Uterus (tissue), 2 donors: ENCODE results near the gene SLC38A2.

ENCODE experiments used
- POLR2A ChIP-seq, 2 donors: fragments of 450-650 bp; IDR thresholded peaks; one replicate each; pipeline ENCODE4 v1.6.1; 2016; ENCODE audit warnings: antibody characterized with exemption in 2 of 2, mild to moderate bottlenecking in 1 of 2, moderate library complexity in 1 of 2
- TF ChIP-seq, protein P1 (sequence below), 4 experiments: fragments of 200-600 bp in 2 of 4; fragments of 450-650 bp in 2 of 4; sonication (generic) in 2 of 4; IDR thresholded peaks; one replicate each; pipeline ENCODE4 v1.5.1; 2016 to 2019; ENCODE audit warnings: antibody characterized with exemption in 4 of 4, mild to moderate bottlenecking in 2 of 4, moderate library complexity in 1 of 4

DNA sequence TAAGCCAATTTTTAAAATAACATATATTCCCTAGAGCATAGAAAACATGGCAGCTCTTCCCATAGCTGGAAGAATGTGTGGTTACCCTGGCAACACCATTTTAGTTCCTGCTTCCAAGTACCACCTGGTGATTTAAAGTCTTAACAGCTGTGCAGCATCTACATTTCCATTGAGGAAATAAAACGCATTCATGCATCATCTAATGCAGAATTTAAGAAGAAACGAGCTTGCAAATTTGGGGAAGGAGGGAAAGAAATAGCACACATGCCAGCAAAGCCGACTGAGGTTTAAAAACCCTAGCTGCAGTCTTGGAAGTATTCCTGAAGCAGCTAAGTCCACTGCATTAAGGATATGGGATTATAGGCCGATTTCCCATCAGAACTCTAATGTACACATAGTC lies 22.8 kb upstream of the SLC38A2 start:
- TF ChIP-seq, protein P1, sequence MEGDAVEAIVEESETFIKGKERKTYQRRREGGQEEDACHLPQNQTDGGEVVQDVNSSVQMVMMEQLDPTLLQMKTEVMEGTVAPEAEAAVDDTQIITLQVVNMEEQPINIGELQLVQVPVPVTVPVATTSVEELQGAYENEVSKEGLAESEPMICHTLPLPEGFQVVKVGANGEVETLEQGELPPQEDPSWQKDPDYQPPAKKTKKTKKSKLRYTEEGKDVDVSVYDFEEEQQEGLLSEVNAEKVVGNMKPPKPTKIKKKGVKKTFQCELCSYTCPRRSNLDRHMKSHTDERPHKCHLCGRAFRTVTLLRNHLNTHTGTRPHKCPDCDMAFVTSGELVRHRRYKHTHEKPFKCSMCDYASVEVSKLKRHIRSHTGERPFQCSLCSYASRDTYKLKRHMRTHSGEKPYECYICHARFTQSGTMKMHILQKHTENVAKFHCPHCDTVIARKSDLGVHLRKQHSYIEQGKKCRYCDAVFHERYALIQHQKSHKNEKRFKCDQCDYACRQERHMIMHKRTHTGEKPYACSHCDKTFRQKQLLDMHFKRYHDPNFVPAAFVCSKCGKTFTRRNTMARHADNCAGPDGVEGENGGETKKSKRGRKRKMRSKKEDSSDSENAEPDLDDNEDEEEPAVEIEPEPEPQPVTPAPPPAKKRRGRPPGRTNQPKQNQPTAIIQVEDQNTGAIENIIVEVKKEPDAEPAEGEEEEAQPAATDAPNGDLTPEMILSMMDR (IDR thresholded peaks at IDR 0.05), result no peak
- TF ChIP-seq POLR2A (IDR thresholded peaks at IDR 0.05), result no peak
